AML-193 (cell line): ENCODE measurements around the gene BRD8.
"Not testable (repeated sequence)": the region's sequence is repeated elsewhere in the genome, so short reads cannot be mapped to it uniquely, and the experiment has no call there.

Source experiments
- DNase-seq, 2 experiments: peaks; one replicate each; lab custom pipeline; 2025; lab: John Stamatoyannopoulos, UW

Gene BRD8, protein sequence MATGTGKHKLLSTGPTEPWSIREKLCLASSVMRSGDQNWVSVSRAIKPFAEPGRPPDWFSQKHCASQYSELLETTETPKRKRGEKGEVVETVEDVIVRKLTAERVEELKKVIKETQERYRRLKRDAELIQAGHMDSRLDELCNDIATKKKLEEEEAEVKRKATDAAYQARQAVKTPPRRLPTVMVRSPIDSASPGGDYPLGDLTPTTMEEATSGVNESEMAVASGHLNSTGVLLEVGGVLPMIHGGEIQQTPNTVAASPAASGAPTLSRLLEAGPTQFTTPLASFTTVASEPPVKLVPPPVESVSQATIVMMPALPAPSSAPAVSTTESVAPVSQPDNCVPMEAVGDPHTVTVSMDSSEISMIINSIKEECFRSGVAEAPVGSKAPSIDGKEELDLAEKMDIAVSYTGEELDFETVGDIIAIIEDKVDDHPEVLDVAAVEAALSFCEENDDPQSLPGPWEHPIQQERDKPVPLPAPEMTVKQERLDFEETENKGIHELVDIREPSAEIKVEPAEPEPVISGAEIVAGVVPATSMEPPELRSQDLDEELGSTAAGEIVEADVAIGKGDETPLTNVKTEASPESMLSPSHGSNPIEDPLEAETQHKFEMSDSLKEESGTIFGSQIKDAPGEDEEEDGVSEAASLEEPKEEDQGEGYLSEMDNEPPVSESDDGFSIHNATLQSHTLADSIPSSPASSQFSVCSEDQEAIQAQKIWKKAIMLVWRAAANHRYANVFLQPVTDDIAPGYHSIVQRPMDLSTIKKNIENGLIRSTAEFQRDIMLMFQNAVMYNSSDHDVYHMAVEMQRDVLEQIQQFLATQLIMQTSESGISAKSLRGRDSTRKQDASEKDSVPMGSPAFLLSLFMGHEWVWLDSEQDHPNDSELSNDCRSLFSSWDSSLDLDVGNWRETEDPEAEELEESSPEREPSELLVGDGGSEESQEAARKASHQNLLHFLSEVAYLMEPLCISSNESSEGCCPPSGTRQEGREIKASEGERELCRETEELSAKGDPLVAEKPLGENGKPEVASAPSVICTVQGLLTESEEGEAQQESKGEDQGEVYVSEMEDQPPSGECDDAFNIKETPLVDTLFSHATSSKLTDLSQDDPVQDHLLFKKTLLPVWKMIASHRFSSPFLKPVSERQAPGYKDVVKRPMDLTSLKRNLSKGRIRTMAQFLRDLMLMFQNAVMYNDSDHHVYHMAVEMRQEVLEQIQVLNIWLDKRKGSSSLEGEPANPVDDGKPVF

DNA sequence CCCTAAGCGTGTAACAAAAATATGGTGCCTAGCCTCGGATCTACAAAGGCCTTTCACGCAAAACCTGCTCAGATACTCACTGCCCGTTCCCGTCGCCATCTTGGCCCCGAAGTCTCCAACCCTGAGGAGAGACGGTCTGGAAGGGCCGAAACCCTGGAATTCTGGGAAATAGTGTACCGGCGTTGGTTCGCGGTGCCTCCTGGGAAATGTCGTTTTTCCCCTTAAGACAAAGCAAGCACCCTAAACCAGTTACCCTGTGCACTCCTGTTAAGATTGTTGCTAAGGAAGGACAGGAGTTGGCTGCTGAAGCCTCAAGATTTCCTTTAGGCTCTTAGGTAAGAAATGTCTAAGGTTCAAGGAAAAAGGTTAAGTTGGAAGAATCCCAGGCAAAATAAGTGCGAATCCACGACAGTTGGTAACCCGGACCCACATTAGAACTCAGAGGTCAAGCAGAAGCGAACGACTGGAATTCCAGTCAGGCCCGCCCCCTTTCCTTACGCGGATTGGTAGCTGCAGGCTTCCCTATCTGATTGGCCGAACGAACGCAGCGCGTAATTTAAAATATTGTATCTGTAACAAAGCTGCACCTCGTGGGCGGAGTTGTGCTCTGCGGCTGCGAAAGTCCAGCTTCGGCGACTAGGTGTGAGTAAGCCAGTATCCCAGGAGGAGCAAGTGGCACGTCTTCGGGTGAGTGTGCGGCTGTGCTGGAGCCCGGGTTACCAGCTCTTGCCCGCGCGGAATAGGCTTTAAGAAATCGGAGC lies at the start of gene BRD8, which contains the start of gene KIF20A:
Gene BRD8, minus strand, starts transcription at position 115 of the 761 bp plus-strand sequence. Its CDS starts 16 bp downstream, at position 99.
Gene KIF20A, plus strand, starts transcription at position 597 of the 761 bp plus-strand sequence. CDS start 569 bp downstream, outside the sequence.
- DNase-seq: peak; percentile 97

DNA sequence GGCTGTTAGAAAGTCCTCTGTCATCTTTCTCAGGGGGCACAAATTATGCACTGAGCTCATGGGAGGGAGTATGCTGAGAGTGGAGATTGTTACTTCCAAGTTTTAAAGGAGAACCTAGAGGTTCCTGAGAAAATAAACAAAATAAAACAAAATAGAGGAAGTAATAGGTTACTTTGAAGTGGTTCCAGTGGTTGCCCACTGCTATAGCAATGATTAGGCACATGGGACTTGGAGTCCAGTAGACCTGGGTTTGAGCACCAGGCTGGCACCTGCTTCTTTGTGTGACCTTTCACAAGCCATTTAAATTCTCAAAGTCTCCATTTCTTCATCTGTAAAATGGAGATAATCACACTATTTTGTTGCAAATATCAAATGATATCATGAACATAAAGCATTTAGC lies 48.5 kb upstream of the BRD8 start:
- no peak for DNase-seq

DNA sequence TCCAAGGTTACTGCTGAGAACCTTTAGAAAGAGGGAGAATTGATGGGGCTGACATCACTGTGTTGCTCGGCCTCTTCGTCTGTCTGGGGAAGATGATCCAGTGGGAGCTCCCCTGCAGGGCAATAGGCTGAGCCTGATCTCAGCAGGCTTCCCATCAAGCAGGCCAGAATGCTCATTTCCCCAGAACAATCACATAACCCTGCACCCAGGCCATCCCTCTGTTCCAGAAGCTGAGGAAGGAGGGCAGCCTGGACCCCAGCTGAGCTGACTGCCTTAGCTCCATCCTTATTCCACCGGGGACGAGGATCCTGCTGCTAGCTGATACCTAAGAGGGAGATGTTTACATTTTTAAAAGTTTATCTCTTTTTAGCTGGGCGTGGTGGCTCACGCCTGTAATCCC lies 46.3 kb upstream of the BRD8 start:
- no peak for DNase-seq

DNA sequence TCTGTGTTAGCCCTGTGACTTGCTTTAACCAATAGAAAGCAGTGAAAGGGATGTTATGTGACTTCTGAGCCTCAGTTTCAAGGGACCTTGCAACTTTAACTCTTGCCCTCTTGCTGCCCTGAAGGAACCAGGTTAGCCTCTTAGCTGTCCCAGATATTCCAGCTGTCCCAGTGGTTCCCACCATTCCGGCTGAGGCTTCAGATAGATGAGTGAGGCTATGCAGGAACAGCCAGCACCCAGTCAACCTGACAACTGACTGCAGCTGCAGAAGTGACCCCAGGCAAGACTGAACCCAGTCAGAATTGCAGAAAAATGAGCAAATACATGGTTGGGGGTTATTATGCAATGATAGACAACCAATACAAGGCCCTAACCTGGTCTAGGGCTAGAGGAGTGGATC lies 45.1 kb upstream of the BRD8 start:
- no peak for DNase-seq

- DNase-seq: no peak
Observed at GRCh38 chr5:138216799-138217198, 38.4 kb upstream of the BRD8 start.

GRCh38 chr5:138213161-138214029 lies 35.0 kb upstream of the BRD8 start, which contains the start of gene CDC23:
Gene CDC23 (minus strand): TSS chr5:138213323. CDS start chr5:138213312, 11 bp downstream.
- peak; percentile 97 for DNase-seq

DNA sequence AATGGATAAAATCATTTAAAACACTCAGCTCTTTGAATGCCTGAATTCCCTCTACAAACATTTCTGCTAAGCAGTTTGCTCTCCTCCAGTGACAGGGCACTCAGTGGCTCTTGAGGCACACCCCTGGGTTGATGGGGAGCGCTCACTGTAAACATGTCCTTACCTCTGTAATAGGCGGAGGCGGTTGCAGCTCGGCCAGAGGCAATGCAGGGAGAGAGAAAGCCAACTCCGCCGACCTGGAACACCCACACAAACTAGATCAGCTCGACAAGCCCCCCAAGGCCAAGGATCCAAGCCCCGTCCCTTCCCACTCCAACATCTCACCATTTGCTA lies 34.4 kb upstream of the BRD8 start:
- no peak for DNase-seq

GRCh38 chr5:138210985-138211384 lies 32.6 kb upstream of the BRD8 start:
- DNase-seq: no peak

DNA sequence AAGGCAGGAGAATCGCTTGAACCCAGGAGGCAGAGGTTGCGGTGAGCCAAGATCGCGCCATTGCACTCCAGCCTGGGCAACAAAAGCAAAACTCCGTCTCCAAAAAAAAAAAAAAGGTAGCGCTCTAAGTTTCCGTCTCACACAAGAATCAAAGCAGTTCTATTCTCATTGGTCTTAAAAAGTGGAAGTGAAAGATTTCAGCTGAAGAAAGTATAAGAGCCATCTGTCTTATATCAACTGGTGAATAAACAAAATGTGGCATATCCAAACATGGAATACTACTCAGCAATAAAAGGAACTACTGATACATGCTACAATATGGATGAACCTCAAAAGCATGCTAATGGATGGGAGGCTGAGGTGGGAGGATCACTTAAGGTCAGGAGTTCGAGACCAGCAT lies 15.4 kb upstream of the BRD8 start:
- DNase-seq: not testable (repeated sequence)

DNA sequence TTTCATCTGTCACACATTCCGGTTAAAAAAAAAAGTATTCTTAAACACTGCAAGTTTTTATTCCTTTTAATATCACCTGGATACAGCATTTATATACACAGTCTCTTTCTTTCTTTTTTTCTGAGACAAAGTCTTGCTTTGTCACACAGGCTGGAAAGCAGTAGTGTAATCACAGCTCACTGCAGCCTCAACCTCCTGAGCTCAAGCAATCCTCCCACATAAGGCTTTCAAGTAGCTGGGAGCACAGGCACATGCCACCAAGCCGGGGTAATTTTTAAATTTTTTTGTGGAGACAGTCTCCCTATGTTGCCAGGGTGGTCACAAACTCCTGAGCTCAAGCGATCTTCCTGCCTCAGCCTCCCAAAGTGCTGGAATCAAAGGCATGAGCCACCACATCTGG lies 14.4 kb upstream of the BRD8 start:
- DNase-seq: no peak

- DNase-seq: no peak
Observed at GRCh38 chr5:138188626-138189025, 10.2 kb upstream of the BRD8 start.

DNA sequence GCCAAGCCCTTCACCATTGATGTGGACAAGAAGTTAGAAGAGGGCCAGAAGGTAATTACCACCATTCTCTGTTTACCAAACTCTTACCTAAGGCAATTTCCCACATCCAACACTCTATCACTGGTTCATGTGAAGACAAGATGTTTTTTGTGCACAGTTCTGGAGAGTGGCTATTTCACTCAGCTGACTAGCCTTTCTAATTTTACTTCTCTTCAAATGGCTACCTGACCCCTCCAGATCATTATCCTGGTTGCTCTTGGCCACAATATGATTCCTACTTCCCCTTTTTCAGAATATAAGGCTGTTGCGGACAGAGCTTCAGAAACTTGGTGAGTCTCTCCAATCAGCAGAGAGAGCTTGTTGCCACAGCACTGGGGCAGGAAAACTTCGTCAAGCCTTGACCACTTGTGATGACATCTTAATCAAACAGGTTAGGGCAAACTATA lies 7.6 kb upstream of the BRD8 start:
- peak; percentile 55 to 58 for DNase-seq

DNA sequence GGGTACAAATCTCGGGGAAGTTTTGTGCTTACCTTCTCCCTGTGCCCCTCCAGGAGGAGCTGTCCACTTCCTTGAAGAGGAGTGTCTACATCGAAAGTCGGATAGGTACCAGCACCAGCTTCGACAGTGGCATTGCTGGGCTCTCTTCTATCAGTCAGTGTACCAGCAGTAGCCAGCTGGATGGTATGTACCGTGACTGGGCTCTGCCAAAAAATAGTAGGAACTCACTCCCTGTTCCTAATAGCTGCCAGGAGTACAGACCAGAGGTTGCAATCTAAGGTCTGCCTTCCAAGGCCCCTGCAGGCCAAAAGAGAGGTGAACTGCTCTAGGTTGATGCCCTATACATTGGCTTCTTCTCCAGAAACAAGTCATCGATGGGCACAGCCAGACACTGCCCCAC lies 4.4 kb upstream of the BRD8 start:
- no peak for DNase-seq

- DNase-seq: no peak
Observed at GRCh38 chr5:138180841-138181240, 2.4 kb upstream of the BRD8 start.

- peak; percentile 91 to 92 for DNase-seq
Observed at GRCh38 chr5:138180183-138180782, 1.9 kb upstream of the BRD8 start.

- DNase-seq: no peak
Observed at GRCh38 chr5:138179277-138179857, 937 bp upstream of the BRD8 start.

GRCh38 chr5:138177941-138178515 lies 402 bp downstream of the BRD8 start:
- DNase-seq: peak; percentile 22 to 30

DNA sequence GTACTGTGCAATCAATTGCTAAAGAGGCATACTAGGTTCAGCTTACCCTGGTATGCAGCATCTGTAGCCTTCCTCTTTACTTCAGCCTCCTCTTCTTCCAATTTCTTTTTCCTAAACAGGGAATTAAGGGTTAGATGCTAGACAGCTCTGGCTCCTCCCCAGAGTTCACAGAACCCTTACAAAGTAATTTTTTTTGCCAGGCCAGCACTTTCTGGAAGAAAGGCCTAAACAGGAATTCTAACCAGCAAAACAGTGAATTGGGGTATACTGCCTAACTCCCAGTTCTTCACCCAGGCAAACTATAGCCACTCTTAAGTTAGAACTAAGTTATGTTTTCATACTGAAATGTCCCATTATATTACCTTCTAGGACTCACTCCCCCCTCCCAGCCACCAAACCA lies 8.1 kb downstream of the BRD8 start:
- no peak for DNase-seq

- DNase-seq: no peak
Observed at GRCh38 chr5:138169124-138169523, 9.3 kb downstream of the BRD8 start.
